OCI-LY1 (cell line): Measurements from ENCODE around the gene CCDC57.

ENCODE experiments used
- CTCF ChIP-seq: fragments of 200-600 bp; sonication (generic), shearing (Covaris generic); IDR thresholded peaks from 2 replicates; pipeline ENCODE4 v1.5.1; 2017; ENCODE audit warnings: mild to moderate bottlenecking, antibody characterized with exemption, low read length, moderate library complexity, mixed read lengths
- EZH2 ChIP-seq: fragments of 200-600 bp; sonication (generic), shearing (Covaris generic); IDR thresholded peaks from 2 replicates; pipeline ENCODE4 v1.8.0; 2017; ENCODE audit warnings: borderline replicate concordance, mixed run types, mild to moderate bottlenecking, antibody characterized with exemption, low read length, moderate library complexity, mixed read lengths

GRCh38 chr17:82055965-82056728, 156.5 kb downstream of the CCDC57 start:
- no peak for TF ChIP-seq CTCF
- no peak for TF ChIP-seq EZH2
